Measurements from ENCODE around the gene PCNX1.
"Not testable (repeated sequence)": the region's sequence is repeated elsewhere in the genome, so short reads cannot be mapped to it uniquely, and the experiment has no call there.

The PCNX1 gene

GRCh38 chr14:70917633-70918032 lies 10.4 kb downstream of the PCNX1 start:
- DNase-seq: no peak

- DNase-seq: no peak
Observed at GRCh38 chr14:70919774-70920173, 12.5 kb downstream of the PCNX1 start.

GRCh38 chr14:70920608-70921007 lies 13.3 kb downstream of the PCNX1 start:
- DNase-seq: no peak

- no peak for DNase-seq
Observed at GRCh38 chr14:70921669-70922068, 14.4 kb downstream of the PCNX1 start.

- DNase-seq: no peak
Observed at GRCh38 chr14:70924521-70924920, 17.3 kb downstream of the PCNX1 start.

GRCh38 chr14:70926235-70926830 lies 19.1 kb downstream of the PCNX1 start:
- DNase-seq: no peak

- DNase-seq: no peak
Observed at GRCh38 chr14:70931008-70931407, 23.7 kb downstream of the PCNX1 start.

- no peak for DNase-seq
Observed at GRCh38 chr14:70934084-70934483, 26.8 kb downstream of the PCNX1 start.

- DNase-seq: no peak
Observed at GRCh38 chr14:70934502-70935134, 27.4 kb downstream of the PCNX1 start.

- no peak for DNase-seq
Observed at GRCh38 chr14:70935135-70935534, 27.9 kb downstream of the PCNX1 start.

GRCh38 chr14:70939693-70940092 lies 32.4 kb downstream of the PCNX1 start:
- not testable (repeated sequence) for DNase-seq

GRCh38 chr14:70941637-70942341 lies 34.5 kb downstream of the PCNX1 start:
- DNase-seq: not testable (repeated sequence)

- no peak for DNase-seq
Observed at GRCh38 chr14:70942342-70942706, 35.1 kb downstream of the PCNX1 start.

- not testable (repeated sequence) for DNase-seq
Observed at GRCh38 chr14:70942721-70943120, 35.5 kb downstream of the PCNX1 start.

- DNase-seq: no peak
Observed at GRCh38 chr14:70943838-70944237, 36.6 kb downstream of the PCNX1 start.

GRCh38 chr14:70947739-70948138 lies 40.5 kb downstream of the PCNX1 start:
- DNase-seq: no peak

GRCh38 chr14:70952485-70952884 lies 45.2 kb downstream of the PCNX1 start:
- DNase-seq: no peak

- DNase-seq: no peak
Observed at GRCh38 chr14:70954068-70954467, 46.8 kb downstream of the PCNX1 start.

- DNase-seq: no peak
Observed at GRCh38 chr14:70955543-70956480, 48.6 kb downstream of the PCNX1 start.

GRCh38 chr14:70956511-70956910 lies 49.3 kb downstream of the PCNX1 start:
- no peak for DNase-seq

GRCh38 chr14:70957710-70958109 lies 50.5 kb downstream of the PCNX1 start:
- no peak for DNase-seq

- no peak for DNase-seq
Observed at GRCh38 chr14:70962935-70963334, 55.7 kb downstream of the PCNX1 start.

GRCh38 chr14:70964492-70964891 lies 57.2 kb downstream of the PCNX1 start:
- no peak for DNase-seq

Data from activated CD8-positive, alpha-beta memory T cell treated with anti-CD3 and anti-CD28 coated beads, Interleukin-2, amount 50 U/mL, for 48 hours (primary cell).